GM03348 (cell line): ENCODE data around the gene HAAO.

Source experiments
- DNase-seq: peaks from one replicate; pipeline ENCODE4 v3.0.0; 2012; ENCODE audit warnings: low spot score

The HAAO gene

GRCh38 chr2:42793334-42794270 is 1.2 kb upstream of the HAAO start:
- no peak for DNase-seq

GRCh38 chr2:42792087-42792582 is 248 bp downstream of the HAAO start:
- DNase-seq: peak; percentile 44

GRCh38 chr2:42791606-42792005 is 777 bp downstream of the HAAO start:
- DNase-seq: no peak

- DNase-seq: no peak
Measured at GRCh38 chr2:42789751-42790150, 2.6 kb downstream of the HAAO start.

- DNase-seq: no peak
Measured at GRCh38 chr2:42788882-42789281, 3.5 kb downstream of the HAAO start.

GRCh38 chr2:42788478-42788793 is 3.9 kb downstream of the HAAO start:
- DNase-seq: no peak

GRCh38 chr2:42787788-42788477 is 4.5 kb downstream of the HAAO start:
- DNase-seq: no peak

- no peak for DNase-seq
Measured at GRCh38 chr2:42787424-42787787, 5.0 kb downstream of the HAAO start.

GRCh38 chr2:42786561-42787345 is 5.6 kb downstream of the HAAO start:
- DNase-seq: no peak

- no peak for DNase-seq
Measured at GRCh38 chr2:42784204-42784880, 8.0 kb downstream of the HAAO start.

- no peak for DNase-seq
Measured at GRCh38 chr2:42783511-42783910, 8.9 kb downstream of the HAAO start.

- DNase-seq: no peak
Measured at GRCh38 chr2:42781181-42781580, 11.2 kb downstream of the HAAO start.

GRCh38 chr2:42777883-42778805 is 14.2 kb downstream of the HAAO start:
- DNase-seq: no peak

GRCh38 chr2:42775810-42776209 is 16.6 kb downstream of the HAAO start:
- DNase-seq: no peak

- DNase-seq: no peak
Measured at GRCh38 chr2:42775186-42775585, 17.2 kb downstream of the HAAO start.

- no peak for DNase-seq
Measured at GRCh38 chr2:42771546-42772153, 20.7 kb downstream of the HAAO start.

GRCh38 chr2:42770288-42771131 is 21.9 kb downstream of the HAAO start:
- DNase-seq: peak; percentile 58

- DNase-seq: no peak
Measured at GRCh38 chr2:42769583-42770287, 22.6 kb downstream of the HAAO start.

- no peak for DNase-seq
Measured at GRCh38 chr2:42768706-42769256, 23.6 kb downstream of the HAAO start.
